Measurements from ENCODE around the gene COPA. TPM values are rescaled to one million over a fixed set of nuclear protein-coding genes. Genes with fewer than 3 reads are reported as not detected.

Gene COPA
- total and polyA plus RNA-seq, 11 donors: 46.9 to 129 (median 100) TPM

- DNase-seq (no peak), ATAC-seq (no peak)
- intact Hi-C loops (cut with DNase I): loop anchor here in 2 of 10 donors (5.0 to 10.0 kb wide), 2 partner anchors 50 to 153 kb away; partner anchors contain the start of gene PEA15 (in 1 of the 2)
- Histone ChIP-seq H3K9me3 (no peaks in the 10 kb centered on the region), H3K4me1 (peaks cover 0 to 63% (median 50%) of the 10 kb centered on the region in 12 donors), H3K27me3 (no peaks in the 10 kb centered on the region), H3K27ac (peak overlapping the region in 6 of 12 donors; percentile 2 to 36 (median 14)), H3K36me3 (peaks cover 0 to 32% (median 13%) of the 10 kb centered on the region in 9 donors), H3K4me3 (no peak overlapping the region)
- WGBS, 4 donors: 88 to 96% (median 94%) methylated on average over 6 of the region's 6 CpGs
- no peak for TF ChIP-seq CTCF (IDR thresholded peaks at IDR 0.05)
These were observed 85.5 kb downstream of the COPA start for GRCh38 chr1:160257411-160258015.

GRCh38 chr1:160256396-160257046, 86.5 kb downstream of the COPA start:
- Histone ChIP-seq H3K9me3 (no peaks in the 10 kb centered on the region), H3K4me1 (peaks cover 0 to 68% (median 53%) of the 10 kb centered on the region in 12 donors), H3K36me3 (peaks cover 0 to 32% (median 13%) of the 10 kb centered on the region in 9 donors), H3K4me3 (no peak overlapping the region), H3K27me3 (no peaks in the 10 kb centered on the region), H3K27ac (peak overlapping the region in 8 of 12 donors; percentile 9 to 36 (median 22))
- no peak for TF ChIP-seq POLR2A (IDR thresholded peaks at IDR 0.05)
- no peak for TF ChIP-seq CTCF (IDR thresholded peaks at IDR 0.05)
- DNase-seq: no peak
- WGBS, 4 donors: 23 to 35% (median 27%) methylated on average over 3 of the region's 3 CpGs
- no peak for ATAC-seq
- intact Hi-C loops (cut with DNase I): loop anchor here in 2 of 10 donors (5.0 to 10.0 kb wide), 2 partner anchors 49 to 152 kb away; partner anchors contain the start of gene PEA15 (in 1 of the 2)

- TF ChIP-seq POLR2A (IDR thresholded peaks at IDR 0.05): no peak
- TF ChIP-seq CTCF (IDR thresholded peaks at IDR 0.05): no peak
- peak overlapping the region in 6 of 12 donors; percentile 9 to 36 (median 22) for H3K27ac ChIP-seq
- intact Hi-C loops (cut with DNase I): loop anchor here in 2 of 10 donors (5.0 to 10.0 kb wide), 2 partner anchors 49 to 151 kb away; partner anchors contain the start of gene PEA15 (in 1 of the 2)
These were observed 87.2 kb downstream of the COPA start for GRCh38 chr1:160255781-160256300.

More at GRCh38 chr1:160255781-160256300, 87.2 kb downstream of the COPA start:
- no peak overlapping the region for H3K4me3 ChIP-seq
- H3K4me1 ChIP-seq: peaks cover 0 to 68% (median 53%) of the 10 kb centered on the region in 12 donors
- DNase-seq: no peak
- H3K36me3 ChIP-seq: peaks cover 0 to 32% (median 13%) of the 10 kb centered on the region in 9 donors
- H3K27me3 ChIP-seq: no peaks in the 10 kb centered on the region
- H3K9me3 ChIP-seq: no peaks in the 10 kb centered on the region
- no peak for ATAC-seq
- 68 to 79% (median 75%) methylated on average over 4 of the region's 4 CpGs for WGBS, 4 donors
